Lung (tissue), 12 donors: ENCODE results near the gene ENTREP1. TPM values are rescaled to one million over a fixed set of nuclear protein-coding genes. Genes with fewer than 3 reads are reported as not detected.

Experiments used
- ATAC-seq: fragments of 200-7000 bp; cut with Tn5 transposase; one replicate; pipeline ENCODE4 v1.9.1; 2020; ENCODE audit warnings: moderate number of reproducible peaks; ENCODE audit not compliant: insufficient read depth, low FRiP score
- DNase-seq, 3 donors: peaks; one replicate each; pipeline ENCODE4 v3.0.0-alpha.2; 2013 to 2017
- H3K27ac ChIP-seq, 2 donors: one replicate each; pipeline ENCODE4 v1.5.1; 2013; ENCODE audit warnings: mild to moderate bottlenecking in 2 of 2, moderate library complexity in 2 of 2, control low read depth in 1 of 2, inconsistent platforms in 1 of 2, low read depth in 1 of 2, low read length in 1 of 2
- H3K27me3 ChIP-seq, 3 donors: one replicate each; pipeline ENCODE4 v1.5.1; 2013; ENCODE audit warnings: low read length in 2 of 3; ENCODE audit not compliant: control insufficient read depth in 3 of 3, insufficient read depth in 3 of 3
- H3K36me3 ChIP-seq, 4 donors: one replicate each; pipeline ENCODE4 v1.5.1; 2013; ENCODE audit warnings: low read length in 4 of 4, mild to moderate bottlenecking in 1 of 4, moderate library complexity in 1 of 4; ENCODE audit not compliant: control insufficient read depth in 4 of 4, insufficient read depth in 4 of 4
- H3K4me1 ChIP-seq, 5 donors: one replicate each; pipeline ENCODE4 v1.5.1; 2013; ENCODE audit warnings: low read length in 5 of 5, mild to moderate bottlenecking in 2 of 5, moderate library complexity in 1 of 5; ENCODE audit not compliant: control insufficient read depth in 5 of 5, insufficient read depth in 5 of 5
- H3K4me3 ChIP-seq: one replicate; pipeline ENCODE4 v1.5.1; 2013; ENCODE audit warnings: mild to moderate bottlenecking, control low read depth, moderate library complexity
- H3K9ac ChIP-seq, 2 donors: one replicate each; pipeline ENCODE4 v1.5.1; 2013; ENCODE audit warnings: low read length in 2 of 2, control low read depth in 1 of 2; ENCODE audit not compliant: insufficient read depth in 1 of 2
- H3K9me3 ChIP-seq, 4 donors: one replicate each; pipeline ENCODE4 v1.5.1; 2013; ENCODE audit warnings: low read length in 3 of 4, mild to moderate bottlenecking in 1 of 4, moderate library complexity in 1 of 4; ENCODE audit not compliant: control insufficient read depth in 4 of 4, insufficient read depth in 3 of 4
- CTCF ChIP-seq: IDR thresholded peaks from 2 replicates; pipeline ENCODE4 v1.5.1; 2012; ENCODE audit warnings: mild to moderate bottlenecking; ENCODE audit errors: control extremely low read depth, extremely low read depth
- WGBS, 2 donors: extraction: QIAGEN DNeasy Blood & Tissue Kit; methylation state at CpG; one replicate each; pipeline ENCODE4 v1.1.7; 2013; 5-methylcytosine and 5-hydroxymethylcytosine counted together
- polyA plus RNA-seq, 2 donors: library from polyadenylated mRNA; stranded (reverse); fragments of 200-250 nt; gene quantifications; one replicate each; pipeline ENCODE4 v1.2.1, GENCODE V29; 2013
- total RNA-seq, 2 donors: library from RNA; depleted of rRNA in 1 of 2; stranded (reverse); fragments of >200 nt in 1 of 2; gene quantifications; one replicate each; pipeline ENCODE4 v1.2.1, GENCODE V29; 2014 to 2021
- donor health status: control.
- donor health status: control.
- donor health status: Bipolar disorder and iron deficiency.
- donor health status: healthy.
- donor health status: DM: yes; HTN: yes; CAD: no.

ENTREP1 gene
- total and polyA plus RNA-seq, 4 donors = 3.7 to 47.9 (median 18.3) TPM

GRCh38 chr9:69330580-69330979, 5.6 kb downstream of the ENTREP1 start:
- Histone ChIP-seq H3K36me3 (no peaks in the 10 kb centered on the region), H3K27me3 (peaks cover 0 to 17% (median 13%) of the 10 kb centered on the region in 3 donors), H3K4me1 (peaks cover 0 to 7% (median 5%) of the 10 kb centered on the region in 5 donors), H3K27ac (no peak overlapping the region), H3K4me3 (no peak overlapping the region), H3K9ac (no peak overlapping the region), H3K9me3 (peaks cover 0 to 4% (median 0%) of the 10 kb centered on the region in 4 donors)
- ATAC-seq (no peak), DNase-seq (no peak)
- 91 to 93% methylated on average over 3 of the region's 3 CpGs for WGBS, 2 donors
- TF ChIP-seq CTCF = no peak

GRCh38 chr9:69331444-69331843, 6.4 kb downstream of the ENTREP1 start:
- Histone ChIP-seq H3K27ac (no peak overlapping the region), H3K36me3 (no peaks in the 10 kb centered on the region), H3K27me3 (peaks cover 0 to 8% (median 5%) of the 10 kb centered on the region in 3 donors), H3K9me3 (no peaks in the 10 kb centered on the region), H3K4me3 (no peak overlapping the region), H3K4me1 (peaks cover 0 to 6% (median 2%) of the 10 kb centered on the region in 5 donors), H3K9ac (no peak overlapping the region)
- DNase-seq (no peak), ATAC-seq (no peak)
- WGBS, 2 donors = 90 to 95% methylated on average over 3 of the region's 3 CpGs
- TF ChIP-seq CTCF = no peak

- H3K36me3 ChIP-seq = no peaks in the 10 kb centered on the region
- WGBS, 2 donors = 86% methylated on average over 5 of the region's 5 CpGs
- H3K9ac ChIP-seq = no peak overlapping the region
- no peak for DNase-seq
- TF ChIP-seq CTCF = no peak
- H3K4me3 ChIP-seq = no peak overlapping the region
- no peak for ATAC-seq
- no peak overlapping the region for H3K27ac ChIP-seq
- peaks cover 0 to 3% (median 2%) of the 10 kb centered on the region in 5 donors for H3K4me1 ChIP-seq
- no peaks in the 10 kb centered on the region for H3K9me3 ChIP-seq
- H3K27me3 ChIP-seq = peaks cover 0 to 5% (median 2%) of the 10 kb centered on the region in 3 donors
These were observed 7.2 kb downstream of the ENTREP1 start for GRCh38 chr9:69332067-69332685.

DNA sequence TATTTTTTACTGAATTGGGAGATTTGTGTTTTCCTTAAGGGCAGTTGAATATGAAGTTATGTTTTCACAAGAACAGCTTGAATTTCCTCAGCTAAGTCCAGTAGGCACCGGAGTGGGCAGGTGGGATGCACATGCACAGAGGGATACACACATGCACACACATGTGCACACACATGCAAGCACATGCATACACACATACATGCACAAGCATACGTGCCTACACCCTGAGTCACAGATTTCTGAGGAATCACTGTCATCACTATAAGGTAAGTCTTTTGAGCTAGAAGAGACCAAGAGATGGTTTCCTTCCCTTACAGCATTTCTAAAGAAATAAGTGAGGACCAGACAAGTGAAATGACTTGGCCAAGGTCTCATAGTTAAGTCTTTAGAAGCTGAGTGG, 8.7 kb downstream of the ENTREP1 start:
- H3K27ac ChIP-seq = no peak overlapping the region
- H3K27me3 ChIP-seq = no peaks in the 10 kb centered on the region
- peaks cover 0 to 3% (median 0%) of the 10 kb centered on the region in 5 donors for H3K4me1 ChIP-seq
- DNase-seq (no peak), ATAC-seq (no peak)
- no peaks in the 10 kb centered on the region for H3K9me3 ChIP-seq
- TF ChIP-seq CTCF = no peak
- H3K36me3 ChIP-seq = no peaks in the 10 kb centered on the region
- no peak overlapping the region for H3K4me3 ChIP-seq
- 91 to 94% methylated on average over 2 of the region's 2 CpGs for WGBS, 2 donors
- H3K9ac ChIP-seq = no peak overlapping the region
